GM04503 (cell line): ENCODE results near the gene ITIH1.

Experiments
- DNase-seq: peaks from one replicate; pipeline ENCODE4 v3.0.0-alpha.2; 2012; ENCODE audit warnings: low read depth

ITIH1 gene

GRCh38 chr3:52839892-52840545, 62.6 kb downstream of the ITIH1 start:
- DNase-seq = no peak

GRCh38 chr3:52841211-52841980, 64.0 kb downstream of the ITIH1 start:
- DNase-seq = no peak
